Adrenal gland (tissue), 12 donors: Measurements from ENCODE around the gene NOP16. TPM values are rescaled to one million over a fixed set of nuclear protein-coding genes. Genes with fewer than 3 reads are reported as not detected.

Experiments
- DNase-seq, 7 donors: peaks; one replicate each; pipeline ENCODE4 v3.0.0-alpha.2; 2019 to 2020
- H3K27ac ChIP-seq, 5 donors: fragments of 200-600 bp; sonication (generic) in 4 of 5; 1 replicate in 3 of 5; 2 replicates in 2 of 5; pipeline versions ENCODE4 v1.5.1 to v1.8.0; 2016 to 2020; ENCODE audit warnings: mild to moderate bottlenecking in 1 of 5
- H3K27me3 ChIP-seq: fragments of 200-600 bp; 2 replicates; pipeline ENCODE4 v1.8.0; 2021
- H3K36me3 ChIP-seq, 2 donors: fragments of 200-600 bp; replicated peaks in 1 of 2; 1 replicate in 1 of 2; 2 replicates in 1 of 2; pipeline versions ENCODE4 v1.5.1 to v1.8.0; 2018 to 2022
- H3K4me1 ChIP-seq, 2 donors: fragments of 200-600 bp; replicated peaks in 1 of 2; 1 replicate in 1 of 2; 2 replicates in 1 of 2; pipeline versions ENCODE4 v1.5.1 to v1.8.0; 2018 to 2021
- H3K4me3 ChIP-seq, 4 donors: fragments of 200-600 bp; sonication (generic) in 3 of 4; one replicate each; pipeline ENCODE4 v1.5.1; 2016 to 2018
- H3K9me3 ChIP-seq, 3 donors: fragments of 200-600 bp; sonication (generic) in 1 of 3; replicated peaks in 1 of 3; 1 replicate in 2 of 3; 2 replicates in 1 of 3; pipeline versions ENCODE4 v1.5.1 to v1.8.0; 2016 to 2021
- CTCF ChIP-seq, 6 experiments: fragments of 450-650 bp in 4 of 6; fragments of 200-600 bp in 2 of 6; sonication (generic) in 1 of 6; IDR thresholded peaks; 1 replicate in 5 of 6; 2 replicates in 1 of 6; pipeline versions ENCODE4 v1.5.1 to v1.8.0; 2016 to 2021; ENCODE audit warnings: antibody characterized with exemption in 6 of 6, mild to moderate bottlenecking in 2 of 6, moderate library complexity in 1 of 6
- POLR2A ChIP-seq, 2 donors: fragments of 450-650 bp; IDR thresholded peaks; one replicate each; pipeline ENCODE4 v1.6.1; 2017; ENCODE audit warnings: antibody characterized with exemption in 2 of 2, mild to moderate bottlenecking in 2 of 2, moderate library complexity in 1 of 2
- WGBS, 4 donors: extraction: QIAGEN DNeasy Blood & Tissue Kit in 2 of 4; methylation state at CpG; one replicate each; pipeline versions ENCODE4 v1.1.5 to v1.1.7; 2013 to 2017; 5-methylcytosine and 5-hydroxymethylcytosine counted together
- intact Hi-C, 2 donors: fragments of 100-400 bp; cut with DNase I; formaldehyde crosslinking; loops; one replicate each; pipeline versions ENCODE4 v1.14.1 to v1.15.0; 2022 to 2023
- polyA plus RNA-seq, 3 donors: library from polyadenylated mRNA; stranded (reverse); fragments of 200-250 nt in 2 of 3; fragments of 350-450 nt in 1 of 3; fragmentation: Illumina TruSeq in 1 of 3; extraction: RNeasy Lipid Tissue Mini Kit (QIAGEN cat#74804) in 1 of 3; gene quantifications; one replicate each; pipeline ENCODE4 v1.2.3, GENCODE V29; 2013 to 2014
- total RNA-seq, 9 donors: library from RNA; depleted of rRNA in 4 of 9; stranded (reverse); fragments of >200 nt in 4 of 9; fragments of 120-200 nt in 1 of 9; fragmentation: NEBNext Ultra II Directional in 1 of 9; extraction: Animal tissue kit (Norgen Biotek cat#: 25700) in 1 of 9; gene quantifications; one replicate each; pipeline versions ENCODE4 v1.1.0 to v1.2.4, GENCODE V29; 2013 to 2023
- donor health status: healthy with polysubstance abuse.
- donor health status: Bipolar disorder and iron deficiency.
- donor health status: DM: yes; HTN: yes; CAD: no.
- donor health status: DM: no; HTN: no; CAD: no.
- donor health status: DM: no; HTN: no; CAD: no.
- donor health status: DM: yes; HTN: yes; CAD: no.

NOP16 gene
- total and polyA plus RNA-seq, 12 donors, result 6.2 to 62.1 (median 26.5) TPM

- no peaks in the 10 kb centered on the region for H3K27me3 ChIP-seq
- 63 to 77% (median 69%) methylated on average over 4 of the region's 4 CpGs for WGBS, 4 donors
- intact Hi-C loops, result no loop called here
Observed at GRCh38 chr5:176429972-176430371, 41.6 kb upstream of the NOP16 start.

DNA sequence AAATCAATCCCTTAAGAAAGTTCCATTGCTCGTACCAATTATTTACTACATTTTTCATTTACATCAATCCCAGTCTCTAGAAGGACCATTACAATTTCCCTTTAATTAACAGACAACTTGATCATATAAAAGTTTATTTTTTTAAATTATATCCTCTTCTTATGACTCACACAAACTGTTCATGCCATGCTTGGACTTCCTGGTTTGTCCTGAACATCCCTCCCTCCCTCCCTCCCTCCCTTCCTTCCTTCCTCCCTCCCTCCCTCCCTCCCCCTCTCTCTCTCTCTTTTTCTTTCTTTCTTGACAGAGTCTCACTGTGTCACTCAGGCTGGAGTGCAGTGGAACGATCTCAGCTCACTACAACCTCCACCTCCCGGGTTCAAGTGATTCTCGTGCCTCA is 39.6 kb upstream of the NOP16 start:
- no peak overlapping the region for H3K4me3 ChIP-seq
- no peaks in the 10 kb centered on the region for H3K4me1 ChIP-seq
- peaks cover 0 to 3% (median 0%) of the 10 kb centered on the region in 3 donors for H3K9me3 ChIP-seq
- DNase-seq, result no peak
- TF ChIP-seq POLR2A (IDR thresholded peaks at IDR 0.05), result no peak
- TF ChIP-seq CTCF (IDR thresholded peaks at IDR 0.05), result no peak
- intact Hi-C loops, result no loop called here
- no peaks in the 10 kb centered on the region for H3K36me3 ChIP-seq
- WGBS, 4 donors, result 65 to 74% (median 70%) methylated on average over 4 of the region's 4 CpGs
- H3K27ac ChIP-seq, result no peak overlapping the region
- H3K27me3 ChIP-seq, result no peaks in the 10 kb centered on the region

More at GRCh38 chr5:176429972-176430371, 41.6 kb upstream of the NOP16 start:
- no peaks in the 10 kb centered on the region for H3K36me3 ChIP-seq
- no peaks in the 10 kb centered on the region for H3K4me1 ChIP-seq
- no peak for DNase-seq
- H3K4me3 ChIP-seq, result no peak overlapping the region
- H3K9me3 ChIP-seq, result peaks cover 0 to 3% (median 0%) of the 10 kb centered on the region in 3 donors
- H3K27ac ChIP-seq, result no peak overlapping the region
- TF ChIP-seq CTCF (IDR thresholded peaks at IDR 0.05), result no peak
- no peak for TF ChIP-seq POLR2A (IDR thresholded peaks at IDR 0.05)

GRCh38 chr5:176426876-176427275 is 38.5 kb upstream of the NOP16 start:
- WGBS, 4 donors, result 62 to 89% (median 75%) methylated on average over 1 of the region's 1 CpG
- intact Hi-C loops, result no loop called here
- TF ChIP-seq POLR2A (IDR thresholded peaks at IDR 0.05) (no peak), CTCF (IDR thresholded peaks at IDR 0.05) (no peak)
- Histone ChIP-seq H3K4me3 (no peak overlapping the region), H3K9me3 (peaks cover 0 to 3% (median 0%) of the 10 kb centered on the region in 3 donors), H3K27ac (no peak overlapping the region), H3K36me3 (no peaks in the 10 kb centered on the region), H3K27me3 (no peaks in the 10 kb centered on the region), H3K4me1 (no peaks in the 10 kb centered on the region)
- no peak for DNase-seq

DNA sequence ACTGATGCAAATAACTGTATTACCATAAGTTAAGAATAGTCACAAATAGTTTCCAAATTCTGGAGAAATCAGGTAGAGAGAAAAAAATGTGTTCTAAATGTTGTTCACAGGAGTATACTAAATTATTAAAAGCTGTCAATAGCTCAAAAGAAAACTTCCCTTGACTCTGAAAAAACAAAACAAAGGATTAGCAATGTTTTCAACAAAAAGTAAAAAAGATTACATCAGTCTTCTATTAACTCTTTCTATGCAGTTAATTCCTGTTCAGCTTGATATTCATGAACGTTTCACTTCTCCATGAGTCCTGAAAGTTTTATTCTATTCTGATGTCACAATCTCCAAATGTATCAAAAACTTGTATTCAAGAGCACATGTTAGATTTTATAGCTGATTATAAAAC is 37.4 kb upstream of the NOP16 start:
- H3K27ac ChIP-seq, result no peak overlapping the region
- H3K4me1 ChIP-seq, result no peaks in the 10 kb centered on the region
- intact Hi-C loops, result no loop called here
- TF ChIP-seq POLR2A (IDR thresholded peaks at IDR 0.05), result no peak
- TF ChIP-seq CTCF (IDR thresholded peaks at IDR 0.05), result no peak
- 81 to 86% (median 84%) methylated on average over 1 of the region's 1 CpG for WGBS, 4 donors
- H3K27me3 ChIP-seq, result no peaks in the 10 kb centered on the region
- no peak for DNase-seq
- H3K4me3 ChIP-seq, result no peak overlapping the region
- H3K9me3 ChIP-seq, result peaks cover 0 to 3% (median 0%) of the 10 kb centered on the region in 3 donors
- H3K36me3 ChIP-seq, result no peaks in the 10 kb centered on the region
